IMR-90 (cell line): ENCODE measurements around the gene SLC28A3. TPM values are rescaled to one million over a fixed set of nuclear protein-coding genes. Genes with fewer than 3 reads are reported as not detected.

Source experiments
- ATAC-seq: fragments of 200-7000 bp; cut with Tn5 transposase; 2 replicates; pipeline ENCODE4 v1.9.1; 2020; ENCODE audit warnings: low read depth, mild to moderate bottlenecking, moderate library complexity
- BruUV-seq: library from RNA; stranded (reverse); fragments of 400-500 nt; replicated peaks from 2 replicates; lab custom pipeline; 2021; lab: Mats Ljungman, UMichigan
- CTCF ChIA-PET: fragments of 300-600 bp; formaldehyde crosslinking; extraction: SDS; loops from one replicate; lab custom pipeline; 2021; ENCODE audit warnings: antibody characterized with exemption; lab: Yijun Ruan, JAX
- POLR2A ChIA-PET: fragments of 300-600 bp; sonication (Branson Sonifier 250); formaldehyde crosslinking; loops from one replicate; lab custom pipeline; 2022; ENCODE audit warnings: antibody characterized with exemption; ENCODE audit not compliant: unreplicated experiment; lab: Charles Lee
- DNase-seq: peaks from one replicate; pipeline ENCODE4 v3.0.0; 2013
- H2AFZ ChIP-seq: replicated peaks from 2 replicates; pipeline ENCODE3; 2013; ENCODE audit warnings: low read length, mild to moderate bottlenecking; ENCODE audit not compliant: poor library complexity
- H2AK5ac ChIP-seq: 2 replicates; pipeline ENCODE4 v1.6.1; 2013; ENCODE audit warnings: low read depth, low read length, inconsistent platforms
- H2AK9ac ChIP-seq: replicated peaks from 2 replicates; pipeline ENCODE3; 2013; ENCODE audit warnings: mild to moderate bottlenecking, low read depth, low read length, moderate library complexity; ENCODE audit not compliant: poor library complexity
- H2BK120ac ChIP-seq: 2 replicates; pipeline ENCODE4 v1.6.1; 2013; ENCODE audit warnings: low read depth, low read length, inconsistent platforms
- H2BK15ac ChIP-seq: 3 replicates; pipeline ENCODE4 v1.6.1; 2013; ENCODE audit warnings: low read depth, low read length, inconsistent platforms
- H2BK20ac ChIP-seq: 2 replicates; pipeline ENCODE4 v1.6.1; 2013; ENCODE audit warnings: low read depth, mild to moderate bottlenecking, inconsistent platforms, low read length, moderate library complexity
- H2BK5ac ChIP-seq: 2 replicates; pipeline ENCODE4 v1.6.1; 2013; ENCODE audit warnings: mild to moderate bottlenecking, low read depth, low read length, inconsistent platforms; ENCODE audit not compliant: poor library complexity, severe bottlenecking
- H3K14ac ChIP-seq: replicated peaks from 2 replicates; pipeline ENCODE4 v1.6.1; 2013; ENCODE audit warnings: low read depth, low read length, inconsistent platforms
- H3K18ac ChIP-seq: 2 replicates; pipeline ENCODE4 v1.6.1; 2013; ENCODE audit warnings: low read depth, low read length, control low read depth
- H3K23ac ChIP-seq: 2 replicates; pipeline ENCODE4 v1.6.1; 2013; ENCODE audit warnings: low read depth, low read length, inconsistent platforms
- H3K27ac ChIP-seq: 2 replicates; pipeline ENCODE4 v1.5.1; 2013; ENCODE audit warnings: mild to moderate bottlenecking, control low read depth, low read length; ENCODE audit not compliant: insufficient read depth
- H3K27me3 ChIP-seq: 2 replicates; pipeline ENCODE4 v1.6.1; 2013; ENCODE audit warnings: low read length; ENCODE audit not compliant: control insufficient read depth, insufficient read depth
- H3K36me3 ChIP-seq: 2 replicates; pipeline ENCODE4 v1.6.1; 2013; ENCODE audit warnings: low read length, mixed read lengths; ENCODE audit not compliant: control insufficient read depth, insufficient read depth
- H3K4ac ChIP-seq: 2 replicates; pipeline ENCODE4 v1.6.1; 2013; ENCODE audit warnings: low read depth, low read length, inconsistent platforms
- H3K4me1 ChIP-seq: 2 replicates; pipeline ENCODE4 v1.6.1; 2013; ENCODE audit warnings: low read length, mixed read lengths; ENCODE audit not compliant: control insufficient read depth, insufficient read depth
- H3K4me2 ChIP-seq: 2 replicates; pipeline ENCODE4 v1.6.1; 2013; ENCODE audit warnings: low read depth, mild to moderate bottlenecking, control low read depth, low read length, moderate library complexity
- H3K4me3 ChIP-seq: 2 replicates; pipeline ENCODE4 v1.5.1; 2013; ENCODE audit warnings: low read depth, mild to moderate bottlenecking, control low read depth, low read length, moderate library complexity; ENCODE audit not compliant: insufficient read depth
- H3K56ac ChIP-seq: 2 replicates; pipeline ENCODE4 v1.6.1; 2013; ENCODE audit warnings: low read length, inconsistent platforms; ENCODE audit not compliant: insufficient read depth; ENCODE audit errors: extremely low read depth
- H3K79me1 ChIP-seq, 2 experiments: 2 replicates each; pipeline ENCODE4 v1.6.1; 2013; ENCODE audit warnings: low read length in 2 of 2, inconsistent platforms in 1 of 2, low read depth in 1 of 2
- H3K9ac ChIP-seq: 2 replicates; pipeline ENCODE4 v1.6.1; 2013; ENCODE audit warnings: low read depth, low read length, control low read depth
- H3K9me1 ChIP-seq: 2 replicates; pipeline ENCODE4 v1.6.1; 2013; ENCODE audit warnings: low read length, inconsistent platforms; ENCODE audit not compliant: insufficient read depth
- H3K9me3 ChIP-seq: 2 replicates; pipeline ENCODE4 v1.6.1; 2013; ENCODE audit warnings: low read length; ENCODE audit not compliant: control insufficient read depth, insufficient read depth
- H4K20me1 ChIP-seq: 2 replicates; pipeline ENCODE4 v1.6.1; 2013; ENCODE audit warnings: low read length, inconsistent platforms; ENCODE audit not compliant: insufficient read depth
- H4K5ac ChIP-seq: 2 replicates; pipeline ENCODE4 v1.6.1; 2013; ENCODE audit warnings: mild to moderate bottlenecking, low read depth, low read length, control low read depth
- H4K8ac ChIP-seq, 2 experiments: 2 replicates each; pipeline ENCODE4 v1.6.1; 2013; ENCODE audit warnings: low read depth in 2 of 2, low read length in 2 of 2, control low read depth in 1 of 2, inconsistent platforms in 1 of 2
- H4K91ac ChIP-seq: 2 replicates; pipeline ENCODE4 v1.6.1; 2013; ENCODE audit warnings: low read depth, low read length, inconsistent platforms; ENCODE audit not compliant: insufficient read depth
- BHLHE40 ChIP-seq: fragments of 150-350 bp; IDR thresholded peaks from 2 replicates; pipeline ENCODE4 v1.6.1; 2016; ENCODE audit warnings: mild to moderate bottlenecking, low read depth, low read length
- CEBPB ChIP-seq: IDR thresholded peaks from 2 replicates; pipeline ENCODE4 v1.6.1; 2012; ENCODE audit warnings: low read depth, low read length, improper control_type of control experiment
- ELK1 ChIP-seq: fragments of 150-350 bp; IDR thresholded peaks from 2 replicates; pipeline ENCODE4 v1.6.1; 2016; ENCODE audit warnings: low read depth, mild to moderate bottlenecking, low read length, moderate library complexity, borderline replicate concordance
- FOS ChIP-seq: fragments of 150-350 bp; IDR thresholded peaks from 2 replicates; pipeline ENCODE4 v1.6.1; 2016; ENCODE audit warnings: low read depth, low read length
- MAFK ChIP-seq: IDR thresholded peaks from 2 replicates; pipeline ENCODE4 v1.6.1; 2012; ENCODE audit warnings: low read depth, low read length, improper control_type of control experiment
- NFE2L2 ChIP-seq: fragments of 150-350 bp; IDR thresholded peaks from 2 replicates; pipeline ENCODE4 v1.6.1; 2016; ENCODE audit warnings: low read depth, mild to moderate bottlenecking, low read length
- POLR2A ChIP-seq: IDR thresholded peaks from 2 replicates; pipeline ENCODE4 v1.6.1; 2012; ENCODE audit warnings: mild to moderate bottlenecking, low read depth, low read length
- RFX5 ChIP-seq: IDR thresholded peaks from 2 replicates; pipeline ENCODE4 v1.8.0; 2012; ENCODE audit warnings: low read depth, mild to moderate bottlenecking, low read length, moderate library complexity
- SMC3 ChIP-seq: fragments of 150-350 bp; IDR thresholded peaks from 2 replicates; pipeline ENCODE4 v1.6.1; 2016; ENCODE audit warnings: low read depth, mild to moderate bottlenecking, antibody characterized with exemption, low read length, moderate library complexity
- WGBS, 2 experiments: methylation state at CpG; one replicate each; pipeline versions ENCODE4 v1.1.5 to v1.1.7; 2013; ENCODE audit warnings: missing lambda C conversion rate in 2 of 2; ENCODE audit not compliant: insufficient read length in 1 of 2; ENCODE audit errors: extremely low coverage in 2 of 2; 5-methylcytosine and 5-hydroxymethylcytosine counted together
- dilution Hi-C: fragments of 300-500 bp; cut with HindIII; formaldehyde crosslinking; loops from one replicate; pipeline ENCODE4 v1.14.3; 2018; ENCODE audit warnings: low sequenced_read_pairs; ENCODE audit not compliant: unreplicated experiment
- in situ Hi-C: fragments of 300-500 bp; cut with MboI; formaldehyde crosslinking; loops from 3 replicates; pipeline ENCODE4 v1.14.3; 2019; ENCODE audit warnings: low sequenced_read_pairs, inconsistent platforms, mixed read lengths
- intact Hi-C: fragments of 100-400 bp; cut with micrococcal nuclease; formaldehyde crosslinking; loops from 2 replicates; pipeline ENCODE4 v1.10.0; 2022
- polyA plus RNA-seq, 3 experiments: library from polyadenylated mRNA; depleted of rRNA; stranded (reverse); fragments of >200 nt; gene quantifications; 2 replicates each; pipeline ENCODE4 v1.2.3, GENCODE V29; 2012; ENCODE audit warnings: low replicate concordance in 1 of 3
- total RNA-seq: library from RNA; depleted of rRNA; stranded (reverse); fragments of >200 nt; gene quantifications from 2 replicates; pipeline ENCODE4 v1.2.3, GENCODE V29; 2012
- TF ChIP-seq, protein P1 (sequence below): conservative IDR thresholded peaks from 2 replicates; pipeline ENCODE4 v1.5.1; 2012; ENCODE audit warnings: mild to moderate bottlenecking, low read depth, low read length, improper control_type of control experiment
- TF ChIP-seq, protein P2 (sequence below): fragments of 150-350 bp; IDR thresholded peaks from 2 replicates; pipeline ENCODE4 v1.6.1; 2017; ENCODE audit warnings: mild to moderate bottlenecking, antibody characterized with exemption, low read length, low read depth

Gene SLC28A3
- total and polyA plus RNA-seq, 2 of the 4 experiments (the other 2 are of a cell fraction) = 1.1 to 2.2 TPM

DNA sequence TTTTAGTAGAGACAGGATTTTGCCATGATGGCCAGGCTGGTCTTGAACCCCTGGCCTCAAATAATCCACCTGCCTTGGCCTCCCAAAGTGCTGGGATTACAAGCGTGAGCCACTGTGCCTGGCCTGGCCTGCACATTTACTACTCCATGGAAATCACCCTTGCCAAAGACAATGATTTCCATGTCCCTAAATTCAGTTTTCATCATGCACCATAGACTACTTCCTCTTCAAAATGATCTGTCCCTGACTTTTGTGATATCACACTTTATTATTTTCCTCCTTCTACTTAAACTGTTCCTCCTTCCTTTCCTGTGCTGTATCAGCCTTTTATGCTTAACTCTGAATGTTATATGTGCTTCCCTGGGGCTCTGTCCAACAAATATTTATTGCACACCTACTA is 20.3 kb downstream of the SLC28A3 start:
- H4K20me1 ChIP-seq = no peaks in the 10 kb centered on the region
- CTCF ChIA-PET = no interaction called here
- H3K14ac ChIP-seq = no peak overlapping the region

More for the DNA sequence above, 20.3 kb downstream of the SLC28A3 start:
- Histone ChIP-seq H3K18ac (no peak overlapping the region), H3K4ac (no peak overlapping the region), H3K9ac (no peak overlapping the region), H3K9me3 (no peaks in the 10 kb centered on the region), H3K27ac (no peak overlapping the region), H2BK5ac (no peak overlapping the region), H3K23ac (no peak overlapping the region), H3K4me2 (no peak overlapping the region), H2BK20ac (no peak overlapping the region; the same call in 1 of the 2 replicates), H3K56ac (no peak overlapping the region), H4K5ac (no peak overlapping the region), H2AK9ac (no peak overlapping the region), H2BK15ac (no peak overlapping the region; the same call in 2 of the 3 replicates), H2BK120ac (no peak overlapping the region), H2AFZ (no peak overlapping the region), H3K4me3 (no peak overlapping the region), H3K4me1 (peaks cover 6% of the 10 kb centered on the region; the same call in 1 of the 2 replicates), H3K9me1 (peaks cover 5% of the 10 kb centered on the region), H4K91ac (no peak overlapping the region), H3K27me3 (no peaks in the 10 kb centered on the region), H3K79me1 (no peaks in the 10 kb centered on the region), H3K36me3 (no peaks in the 10 kb centered on the region), H4K8ac (no peak overlapping the region), H2AK5ac (no peak overlapping the region)
- BruUV-seq = no TSS peak
- 83% methylated on average over 1 of the region's 1 CpG; no CpG with 5 or more reads in 1 of the 2 experiments for whole genome bisulfite sequencing, 2 experiments
- TF ChIP-seq BHLHE40 = no peak
- TF ChIP-seq FOS = no peak
- TF ChIP-seq, protein P1, sequence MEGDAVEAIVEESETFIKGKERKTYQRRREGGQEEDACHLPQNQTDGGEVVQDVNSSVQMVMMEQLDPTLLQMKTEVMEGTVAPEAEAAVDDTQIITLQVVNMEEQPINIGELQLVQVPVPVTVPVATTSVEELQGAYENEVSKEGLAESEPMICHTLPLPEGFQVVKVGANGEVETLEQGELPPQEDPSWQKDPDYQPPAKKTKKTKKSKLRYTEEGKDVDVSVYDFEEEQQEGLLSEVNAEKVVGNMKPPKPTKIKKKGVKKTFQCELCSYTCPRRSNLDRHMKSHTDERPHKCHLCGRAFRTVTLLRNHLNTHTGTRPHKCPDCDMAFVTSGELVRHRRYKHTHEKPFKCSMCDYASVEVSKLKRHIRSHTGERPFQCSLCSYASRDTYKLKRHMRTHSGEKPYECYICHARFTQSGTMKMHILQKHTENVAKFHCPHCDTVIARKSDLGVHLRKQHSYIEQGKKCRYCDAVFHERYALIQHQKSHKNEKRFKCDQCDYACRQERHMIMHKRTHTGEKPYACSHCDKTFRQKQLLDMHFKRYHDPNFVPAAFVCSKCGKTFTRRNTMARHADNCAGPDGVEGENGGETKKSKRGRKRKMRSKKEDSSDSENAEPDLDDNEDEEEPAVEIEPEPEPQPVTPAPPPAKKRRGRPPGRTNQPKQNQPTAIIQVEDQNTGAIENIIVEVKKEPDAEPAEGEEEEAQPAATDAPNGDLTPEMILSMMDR = no peak
- no peak for TF ChIP-seq POLR2A
- no peak for TF ChIP-seq RFX5
- TF ChIP-seq, protein P2, sequence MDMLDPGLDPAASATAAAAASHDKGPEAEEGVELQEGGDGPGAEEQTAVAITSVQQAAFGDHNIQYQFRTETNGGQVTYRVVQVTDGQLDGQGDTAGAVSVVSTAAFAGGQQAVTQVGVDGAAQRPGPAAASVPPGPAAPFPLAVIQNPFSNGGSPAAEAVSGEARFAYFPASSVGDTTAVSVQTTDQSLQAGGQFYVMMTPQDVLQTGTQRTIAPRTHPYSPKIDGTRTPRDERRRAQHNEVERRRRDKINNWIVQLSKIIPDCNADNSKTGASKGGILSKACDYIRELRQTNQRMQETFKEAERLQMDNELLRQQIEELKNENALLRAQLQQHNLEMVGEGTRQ = no peak
- TF ChIP-seq ELK1 = no peak
- TF ChIP-seq SMC3 = no peak
- no peak for TF ChIP-seq MAFK
- no peak for TF ChIP-seq NFE2L2
- TF ChIP-seq CEBPB = no peak
- intact Hi-C loops (no loop called here), in situ Hi-C loops (no loop called here), dilution Hi-C loops (no loop called here)
- POLR2A ChIA-PET = no interaction called here
- DNase-seq (no peak), ATAC-seq (no peak)
